DMS79 (cell line): ENCODE results near the gene WWC2.

ENCODE experiments used
- DNase-seq: peaks from one replicate; lab custom pipeline; 2025; lab: John Stamatoyannopoulos, UW

WWC2 gene

GRCh38 chr4:183256756-183257385 lies 157.8 kb downstream of the WWC2 start:
- DNase-seq = no peak

DNA sequence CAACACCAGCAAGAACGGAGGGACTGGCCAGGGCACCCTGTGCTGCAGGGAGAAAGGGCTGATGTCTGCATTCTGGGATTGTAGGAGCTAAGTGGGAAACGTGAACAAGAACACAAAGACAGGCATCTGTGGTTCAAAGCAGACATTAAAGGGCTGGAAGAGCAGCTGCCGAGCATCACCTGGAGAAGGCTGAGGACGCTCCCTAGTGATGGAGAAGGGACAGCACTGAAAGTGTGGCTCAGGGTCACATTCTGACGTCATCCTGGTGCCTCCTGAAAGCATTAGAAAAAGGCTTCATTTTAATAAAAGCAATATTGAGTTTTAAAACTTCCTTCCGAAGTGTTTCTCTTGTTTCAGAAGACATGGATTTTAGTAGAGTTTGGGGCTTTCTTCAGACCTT lies 158.8 kb downstream of the WWC2 start:
- DNase-seq = no peak

- no peak for DNase-seq
These were observed 161.6 kb downstream of the WWC2 start for GRCh38 chr4:183260491-183261151.

DNA sequence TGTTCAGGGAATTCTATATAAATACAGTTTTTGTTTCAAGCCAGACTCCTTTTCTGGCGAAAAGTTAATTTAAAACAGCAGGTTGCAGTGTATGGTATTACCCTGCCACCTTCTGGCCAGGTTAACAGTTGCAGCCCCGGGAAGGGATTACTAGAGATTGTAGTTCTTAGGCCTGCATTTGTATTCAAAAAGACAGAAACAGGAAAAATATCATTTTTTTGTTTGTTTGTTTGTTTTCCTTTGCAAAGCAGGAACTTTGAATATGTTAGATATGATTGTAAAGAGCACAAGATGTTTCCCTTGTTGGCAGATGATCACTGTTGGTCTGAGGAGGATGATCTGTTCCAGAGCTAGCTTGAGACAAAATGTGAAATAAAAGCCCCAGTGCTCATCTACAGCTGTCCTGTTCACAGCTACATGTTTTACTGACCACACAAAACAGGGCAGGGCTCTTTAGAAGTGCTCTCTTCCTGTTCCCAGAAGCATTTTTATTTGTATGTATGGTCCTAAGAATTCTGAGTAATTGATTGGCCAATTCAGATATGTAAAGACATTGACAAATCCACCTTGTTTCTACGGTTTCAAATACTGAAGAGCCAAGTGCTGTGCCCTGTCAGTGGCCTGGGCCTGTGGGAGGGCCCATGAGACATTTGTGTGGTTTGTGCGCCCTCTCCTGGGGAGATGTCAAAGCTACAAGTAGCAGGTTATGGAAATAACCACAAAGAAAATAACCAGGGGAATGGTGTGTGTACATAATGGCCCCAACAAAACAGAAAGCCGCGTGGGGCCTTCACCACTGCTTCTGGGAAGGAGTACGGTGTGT lies 163.1 kb downstream of the WWC2 start:
- DNase-seq = no peak

DNA sequence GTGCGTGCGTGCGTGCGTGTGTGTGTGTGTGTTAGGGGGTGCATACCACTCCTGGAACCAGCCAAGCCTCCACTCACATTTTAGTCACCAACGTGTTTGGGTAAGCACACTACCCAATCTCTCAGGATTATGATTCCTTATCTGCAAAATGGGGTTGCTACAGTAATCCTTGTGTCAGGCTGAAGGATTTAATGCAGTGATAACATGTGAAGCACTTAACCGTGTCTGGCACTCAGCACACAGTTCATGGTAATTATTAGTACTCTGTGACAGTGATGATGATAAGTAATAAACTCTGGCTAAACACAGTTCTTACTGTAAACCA lies 163.7 kb downstream of the WWC2 start:
- DNase-seq = no peak

- DNase-seq = no peak
These were observed 164.8 kb downstream of the WWC2 start for GRCh38 chr4:183263787-183264386.

GRCh38 chr4:183264614-183265013 lies 165.6 kb downstream of the WWC2 start:
- DNase-seq = no peak

GRCh38 chr4:183266371-183266770 lies 167.3 kb downstream of the WWC2 start:
- no peak for DNase-seq

GRCh38 chr4:183268556-183268955 lies 169.5 kb downstream of the WWC2 start:
- no peak for DNase-seq

DNA sequence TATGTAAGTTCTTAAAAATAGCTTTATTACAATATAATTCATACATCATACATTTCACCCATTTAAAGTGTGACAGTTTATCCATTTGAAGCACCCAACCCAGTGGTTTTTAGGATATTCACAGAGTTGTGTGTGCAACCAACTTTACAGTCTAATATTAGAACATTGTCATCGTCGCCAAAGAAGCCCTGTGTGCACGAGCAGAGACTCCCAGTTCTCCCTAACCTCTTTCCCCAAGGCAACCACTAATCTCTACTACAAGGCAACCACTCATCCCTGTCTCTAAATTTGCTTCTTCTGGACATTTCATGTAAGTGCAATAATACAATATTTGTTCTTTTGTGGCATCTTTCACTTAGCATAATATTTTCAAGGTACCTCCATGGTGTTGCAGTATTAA lies 173.3 kb downstream of the WWC2 start:
- no peak for DNase-seq

DNA sequence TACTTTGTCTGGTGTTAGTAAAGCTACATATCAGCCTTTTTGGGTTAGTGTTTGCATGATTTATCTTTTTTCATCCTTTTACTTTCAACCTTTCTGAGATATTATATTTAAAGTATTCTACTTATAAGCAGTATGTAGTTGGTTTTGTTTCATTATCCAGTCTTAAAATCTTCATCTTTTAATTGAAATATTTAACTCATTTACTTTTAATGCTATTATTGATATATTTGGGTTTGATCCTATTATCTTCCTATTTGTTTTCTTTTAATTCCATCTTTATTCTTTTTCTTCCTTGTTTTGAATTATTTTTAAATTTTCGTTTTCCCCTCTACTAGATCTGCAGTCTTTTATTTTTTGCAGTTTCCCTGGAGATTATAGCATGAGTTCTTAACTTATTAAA lies 177.0 kb downstream of the WWC2 start:
- no peak for DNase-seq

DNA sequence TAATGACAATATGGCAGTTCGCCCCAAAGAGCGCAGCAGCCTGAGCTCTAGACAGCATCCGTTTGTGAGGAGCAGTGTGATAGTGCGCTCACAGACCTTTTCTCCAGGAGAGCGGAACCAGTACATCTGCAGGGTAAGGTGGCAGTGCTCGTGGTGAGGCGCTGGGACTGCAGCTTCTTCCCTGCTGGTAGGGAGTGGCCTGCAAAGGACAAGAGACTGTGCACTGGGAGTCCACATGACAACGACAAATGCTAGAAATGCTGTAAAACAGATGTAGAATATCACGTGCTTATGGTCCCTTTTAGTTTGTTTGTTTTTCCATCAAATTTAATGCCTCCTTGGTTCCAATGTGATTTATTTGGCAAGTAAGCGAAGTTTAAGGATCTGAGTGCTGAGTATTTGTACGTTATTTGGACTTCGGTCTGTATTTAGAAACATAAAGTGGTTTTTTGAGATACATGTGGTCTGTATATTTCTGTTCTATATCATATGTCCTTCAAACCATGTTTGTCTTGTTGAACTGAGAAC lies 185.3 kb downstream of the WWC2 start:
- peak; percentile 43 for DNase-seq

DNA sequence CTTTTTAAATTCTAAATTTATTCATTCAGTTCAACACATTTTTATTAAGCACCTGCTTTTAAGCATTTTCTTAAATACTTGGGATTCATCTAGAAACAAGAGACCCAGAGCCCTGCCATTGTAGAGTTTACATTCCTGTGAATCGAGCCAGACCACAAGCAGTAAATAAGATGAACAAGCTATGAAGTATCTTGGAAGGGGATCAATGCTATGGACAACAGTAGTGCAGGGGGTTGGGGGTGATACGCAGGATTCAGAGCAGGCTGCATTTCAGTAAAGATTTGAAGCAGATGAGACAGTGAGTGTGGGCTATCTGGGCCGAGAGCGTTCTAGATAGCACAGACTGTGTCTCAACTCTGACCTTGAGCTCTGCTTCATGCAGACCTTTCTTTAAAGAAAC lies 185.9 kb downstream of the WWC2 start:
- no peak for DNase-seq

- no peak for DNase-seq
These were observed 186.8 kb downstream of the WWC2 start for GRCh38 chr4:183285886-183286285.

DNA sequence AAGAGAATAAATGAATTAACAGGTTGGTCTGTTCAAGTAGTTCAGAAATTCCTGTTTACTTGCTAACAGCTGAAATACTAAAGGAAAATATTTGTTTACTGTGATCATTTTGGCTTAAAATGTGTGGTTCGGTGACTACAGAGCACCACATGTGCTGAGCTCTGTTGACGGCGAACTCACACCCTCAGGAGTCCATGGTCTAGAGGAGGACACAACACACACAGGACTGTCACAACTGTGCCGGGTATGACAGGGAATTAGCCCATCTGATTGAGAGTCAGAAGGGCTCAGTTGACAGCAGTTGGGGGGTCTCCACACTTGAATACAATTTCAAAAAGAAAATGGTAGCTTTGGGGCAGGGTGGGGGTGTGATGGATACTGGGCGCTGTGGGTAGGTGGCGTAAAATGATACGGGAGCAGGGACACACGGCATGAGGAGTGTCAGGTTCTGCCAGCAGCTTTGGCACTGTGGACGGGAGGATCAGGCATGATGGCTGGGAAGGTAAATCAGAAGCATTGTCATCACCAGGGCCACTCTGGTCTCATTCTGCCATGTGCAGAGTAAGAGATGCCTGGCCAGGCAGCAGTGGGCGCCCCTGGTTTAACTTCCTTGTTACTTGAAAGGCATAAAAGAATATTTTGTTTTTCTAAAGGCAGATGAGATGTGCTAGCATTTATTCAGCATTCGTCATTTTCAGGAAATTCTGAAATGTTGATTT lies 187.7 kb downstream of the WWC2 start:
- DNase-seq = no peak

DNA sequence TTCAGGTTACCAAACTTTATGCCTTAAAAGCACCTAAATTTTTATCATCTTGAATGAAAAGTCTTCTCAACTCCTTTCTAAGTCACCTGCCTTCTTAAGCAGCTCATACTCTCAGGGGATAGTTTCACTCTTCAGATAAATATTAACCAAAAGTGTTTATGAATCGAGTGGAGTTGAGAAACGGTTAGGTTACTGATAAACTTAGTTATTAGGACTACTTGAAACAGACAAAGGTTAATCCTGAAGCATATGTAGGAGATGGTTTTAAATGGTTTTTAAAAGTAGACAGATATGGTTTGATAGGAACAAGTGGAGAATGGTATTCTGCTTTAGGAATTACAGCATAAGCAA lies 188.2 kb downstream of the WWC2 start:
- no peak for DNase-seq

- DNase-seq = no peak
These were observed 188.6 kb downstream of the WWC2 start for GRCh38 chr4:183287677-183288076.

DNA sequence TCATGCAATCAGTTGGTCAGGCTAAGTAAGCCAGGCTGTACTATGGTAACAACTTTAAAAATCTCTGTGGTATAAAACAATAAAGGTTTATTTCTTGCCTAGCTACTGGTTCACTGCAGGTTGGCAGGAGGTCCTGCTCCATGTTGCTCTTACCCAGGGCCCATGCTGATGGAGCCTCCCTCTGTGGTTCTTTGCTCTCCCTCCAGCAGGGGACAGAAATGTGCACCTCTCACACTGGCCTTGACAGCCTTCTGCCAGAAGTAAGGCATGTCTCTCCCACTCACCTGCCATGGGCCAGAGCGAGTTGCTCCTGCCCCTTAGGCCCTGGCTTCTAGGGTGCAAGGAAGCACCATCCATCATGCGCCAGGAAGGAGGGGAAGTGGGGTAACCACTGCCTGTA lies 189.9 kb downstream of the WWC2 start:
- DNase-seq = no peak

GRCh38 chr4:183289688-183290087 lies 190.6 kb downstream of the WWC2 start:
- DNase-seq = no peak

GRCh38 chr4:183291070-183291469 lies 192.0 kb downstream of the WWC2 start:
- DNase-seq = no peak

GRCh38 chr4:183295711-183296110 lies 196.7 kb downstream of the WWC2 start:
- no peak for DNase-seq

DNA sequence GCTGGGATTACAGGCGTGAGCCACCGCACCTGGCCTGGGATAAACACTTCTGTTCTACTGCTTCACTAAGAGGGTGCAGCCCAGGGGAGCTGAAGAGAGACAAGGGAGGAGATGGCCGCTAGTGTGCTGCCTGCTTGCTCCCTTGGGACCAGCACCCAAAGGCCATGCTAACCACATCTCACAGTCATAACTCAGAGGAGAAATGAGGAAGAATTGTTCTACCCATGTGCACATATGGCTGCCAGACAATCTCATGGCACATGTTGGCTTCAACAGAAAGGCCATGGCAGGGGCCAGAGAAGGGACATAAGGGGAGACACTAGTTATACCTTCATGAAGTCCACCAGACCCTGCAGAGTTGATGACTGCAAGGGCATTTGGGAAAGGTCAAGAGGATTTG lies 198.6 kb downstream of the WWC2 start:
- no peak for DNase-seq
